ENCODE results near the gene CALN1. TPM values are rescaled to one million over a fixed set of nuclear protein-coding genes. Genes with fewer than 3 reads are reported as not detected.

The CALN1 gene
- total and polyA plus RNA-seq, 4 donors, result 0.14 to 0.84 (median 0.24) TPM

DNA sequence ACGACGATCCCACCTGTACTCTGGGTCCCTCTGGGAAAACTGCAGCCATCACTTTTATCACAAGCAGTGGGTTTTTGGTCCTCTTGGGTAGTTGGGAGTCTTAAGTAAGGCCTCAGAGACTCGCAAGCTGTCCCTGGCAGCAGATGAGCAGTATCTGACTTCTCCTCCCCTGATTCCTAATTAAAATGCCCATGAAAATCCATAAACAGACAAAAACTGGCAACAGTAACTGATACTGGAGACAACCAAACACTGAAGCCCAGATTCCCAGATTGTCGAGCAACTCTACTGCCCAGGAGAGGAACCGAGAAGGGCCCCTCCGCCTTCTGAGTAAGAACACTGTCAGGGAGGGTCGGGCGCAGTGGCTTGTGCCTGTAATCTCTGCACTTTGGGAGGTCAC, 333.8 kb downstream of the CALN1 start (continued):
- TF ChIP-seq CTCF (IDR thresholded peaks at IDR 0.05; ENCODE audit: low read depth, low read length, missing input control), result no peak
- TF ChIP-seq RXRA (IDR thresholded peaks at IDR 0.05), result no peak
- TF ChIP-seq FOXA2 (IDR thresholded peaks at IDR 0.05), result no peak
- no peak for TF ChIP-seq EGR1 (IDR thresholded peaks at IDR 0.05; ENCODE audit: low read depth in 2 of 2)

DNA sequence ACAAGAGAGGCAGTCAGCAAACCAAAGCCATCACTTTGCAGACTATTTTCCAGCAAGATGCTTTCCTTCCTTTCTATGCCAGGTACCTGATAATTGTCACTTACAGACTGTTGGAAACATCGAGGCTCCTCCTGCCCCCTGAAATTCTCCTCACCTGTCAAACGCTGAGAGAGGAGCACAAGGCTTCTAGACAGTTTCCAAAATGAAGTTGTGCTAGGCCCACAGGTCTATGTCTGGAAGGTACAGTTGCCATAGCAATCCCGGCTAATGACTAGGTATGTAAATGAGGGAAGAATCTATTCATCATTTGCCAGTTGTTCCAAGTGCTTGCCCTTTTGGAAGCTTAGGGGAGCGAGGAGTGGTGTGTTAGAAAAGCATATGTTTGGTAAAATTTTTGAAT, 334.4 kb downstream of the CALN1 start:
- no peak overlapping the region for H3K4me3 ChIP-seq (ENCODE audit: low read depth in 1 of 3, low read length in 3 of 3)
- no peak for DNase-seq (ENCODE audit: low spot score)
- WGBS, result 77% methylated on average over 4 of the region's 4 CpGs

More for the DNA sequence above, 334.4 kb downstream of the CALN1 start:
- H3K9me3 ChIP-seq (ENCODE audit: control insufficient read depth in 4 of 4, low read length in 3 of 4), result peaks cover 0 to 4% (median 1%) of the 10 kb centered on the region in 4 donors
- no peak overlapping the region for H3K9ac ChIP-seq (ENCODE audit: low read depth in 1 of 2, low read length in 2 of 2)
- no peaks in the 10 kb centered on the region for H3K36me3 ChIP-seq (ENCODE audit: control insufficient read depth in 4 of 4, insufficient read depth in 3 of 4, low read depth in 1 of 4, low read length in 3 of 4)
- TF ChIP-seq, protein P1, sequence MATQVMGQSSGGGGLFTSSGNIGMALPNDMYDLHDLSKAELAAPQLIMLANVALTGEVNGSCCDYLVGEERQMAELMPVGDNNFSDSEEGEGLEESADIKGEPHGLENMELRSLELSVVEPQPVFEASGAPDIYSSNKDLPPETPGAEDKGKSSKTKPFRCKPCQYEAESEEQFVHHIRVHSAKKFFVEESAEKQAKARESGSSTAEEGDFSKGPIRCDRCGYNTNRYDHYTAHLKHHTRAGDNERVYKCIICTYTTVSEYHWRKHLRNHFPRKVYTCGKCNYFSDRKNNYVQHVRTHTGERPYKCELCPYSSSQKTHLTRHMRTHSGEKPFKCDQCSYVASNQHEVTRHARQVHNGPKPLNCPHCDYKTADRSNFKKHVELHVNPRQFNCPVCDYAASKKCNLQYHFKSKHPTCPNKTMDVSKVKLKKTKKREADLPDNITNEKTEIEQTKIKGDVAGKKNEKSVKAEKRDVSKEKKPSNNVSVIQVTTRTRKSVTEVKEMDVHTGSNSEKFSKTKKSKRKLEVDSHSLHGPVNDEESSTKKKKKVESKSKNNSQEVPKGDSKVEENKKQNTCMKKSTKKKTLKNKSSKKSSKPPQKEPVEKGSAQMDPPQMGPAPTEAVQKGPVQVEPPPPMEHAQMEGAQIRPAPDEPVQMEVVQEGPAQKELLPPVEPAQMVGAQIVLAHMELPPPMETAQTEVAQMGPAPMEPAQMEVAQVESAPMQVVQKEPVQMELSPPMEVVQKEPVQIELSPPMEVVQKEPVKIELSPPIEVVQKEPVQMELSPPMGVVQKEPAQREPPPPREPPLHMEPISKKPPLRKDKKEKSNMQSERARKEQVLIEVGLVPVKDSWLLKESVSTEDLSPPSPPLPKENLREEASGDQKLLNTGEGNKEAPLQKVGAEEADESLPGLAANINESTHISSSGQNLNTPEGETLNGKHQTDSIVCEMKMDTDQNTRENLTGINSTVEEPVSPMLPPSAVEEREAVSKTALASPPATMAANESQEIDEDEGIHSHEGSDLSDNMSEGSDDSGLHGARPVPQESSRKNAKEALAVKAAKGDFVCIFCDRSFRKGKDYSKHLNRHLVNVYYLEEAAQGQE (IDR thresholded peaks at IDR 0.05), result no peak
- TF ChIP-seq ATF3 (IDR thresholded peaks at IDR 0.05), result no peak
- no peak for TF ChIP-seq TAF1 (conservative IDR thresholded peaks at IDR 0.05)
- TF ChIP-seq HNF4A (conservative IDR thresholded peaks at IDR 0.05), result no peak
- no peak for TF ChIP-seq MAX (IDR thresholded peaks at IDR 0.05)
- TF ChIP-seq RAD21 (IDR thresholded peaks at IDR 0.05), result no peak
- no peak for TF ChIP-seq SP1 (IDR thresholded peaks at IDR 0.05)
- TF ChIP-seq CTCF (IDR thresholded peaks at IDR 0.05; ENCODE audit: low read depth, low read length, missing input control), result no peak
- no peak overlapping the region for H3K27ac ChIP-seq (ENCODE audit: low read depth in 1 of 2, low read length in 2 of 2)
- H3K27me3 ChIP-seq (ENCODE audit: control insufficient read depth in 4 of 4, insufficient read depth in 4 of 4, low read length in 3 of 4), result no peaks in the 10 kb centered on the region
- H3K4me1 ChIP-seq (ENCODE audit: control insufficient read depth in 4 of 4, insufficient read depth in 4 of 4, low read length in 3 of 4), result no peaks in the 10 kb centered on the region

Measured in liver (tissue), 9 donors.